HCT116 (cell line): ENCODE data around the gene PRCD.

Source experiments
- CTCF ChIP-seq, 3 experiments: fragments of 200-600 bp in 1 of 3; sonication (generic) in 1 of 3; IDR thresholded peaks in 2 of 3; conservative IDR thresholded peaks in 1 of 3; 2 replicates each; pipeline ENCODE4 v1.5.1; 2012 to 2017; ENCODE audit warnings: low read depth in 2 of 3, low read length in 2 of 3, antibody characterized with exemption in 1 of 3, borderline replicate concordance in 1 of 3, control low read depth in 1 of 3, mild to moderate bottlenecking in 1 of 3, mixed read lengths in 1 of 3, mixed run types in 1 of 3, moderate library complexity in 1 of 3; ENCODE audit not compliant: insufficient read depth in 1 of 3
- EZH2 ChIP-seq: fragments of 200-600 bp; sonication (generic); IDR thresholded peaks from 2 replicates; pipeline ENCODE4 v1.6.1; 2017; ENCODE audit warnings: antibody characterized with exemption, mixed run types
- FOSL1 ChIP-seq: IDR thresholded peaks from 2 replicates; pipeline ENCODE4 v1.6.1; 2012; ENCODE audit warnings: low read depth
- POLR2AphosphoS5 ChIP-seq: IDR thresholded peaks from 2 replicates; pipeline ENCODE4 v1.6.1; 2011; ENCODE audit warnings: mild to moderate bottlenecking, low read depth, low read length, moderate library complexity
- RAD21 ChIP-seq: IDR thresholded peaks from 2 replicates; pipeline ENCODE4 v1.6.1; 2012; ENCODE audit warnings: low read depth, mild to moderate bottlenecking
- SP1 ChIP-seq: IDR thresholded peaks from 2 replicates; pipeline ENCODE4 v1.6.1; 2012; ENCODE audit warnings: low read depth
- YY1 ChIP-seq: IDR thresholded peaks from 2 replicates; pipeline ENCODE4 v1.6.1; 2011; ENCODE audit warnings: low read length, low read depth, moderate library complexity, mild to moderate bottlenecking; ENCODE audit not compliant: insufficient replicate concordance; ENCODE audit errors: extremely low read depth
- TF ChIP-seq, protein P1 (sequence below): IDR thresholded peaks from 2 replicates; pipeline ENCODE4 v1.6.1; 2012

- TF ChIP-seq YY1 (no peak), EZH2 (no peak), RAD21 (no peak), SP1 (no peak), CTCF (IDR thresholded peaks at IDR 0.05 in 2 of 3, conservative IDR thresholded peaks at IDR 0.05 in 1 of 3; ENCODE audit: borderline replicate concordance in 1 of 3, insufficient read depth in 1 of 3, low read depth in 2 of 3, low read length in 2 of 3) (no peak), FOSL1 (no peak), POLR2AphosphoS5 (no peak)
- TF ChIP-seq, protein P1, sequence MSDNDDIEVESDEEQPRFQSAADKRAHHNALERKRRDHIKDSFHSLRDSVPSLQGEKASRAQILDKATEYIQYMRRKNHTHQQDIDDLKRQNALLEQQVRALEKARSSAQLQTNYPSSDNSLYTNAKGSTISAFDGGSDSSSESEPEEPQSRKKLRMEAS = no peak
These were observed 14.3 kb downstream of the PRCD start for GRCh38 chr17:76554131-76554530.
